Thoracic aorta (tissue), 2 donors: ENCODE measurements around the gene DIAPH1. TPM values are rescaled to one million over a fixed set of nuclear protein-coding genes. Genes with fewer than 3 reads are reported as not detected.
A peak's percentile ranks its signal among the peaks of the same experiment; 100 is the strongest.

Experiments
- ATAC-seq: fragments of 150-250 bp; one replicate; pipeline ENCODE4 v1.8.0; 2017; ENCODE audit warnings: low read depth; ENCODE audit not compliant: insufficient number of reproducible peaks, low FRiP score
- DNase-seq: peaks from one replicate; pipeline ENCODE4 v3.0.0-alpha.2; 2020; ENCODE audit warnings: low spot score
- H3K27ac ChIP-seq, 2 donors: fragments of 200-600 bp; sonication (generic); 1 replicate in 1 of 2; 2 replicates in 1 of 2; pipeline ENCODE4 v1.5.1; 2016; ENCODE audit warnings: mild to moderate bottlenecking in 2 of 2, moderate library complexity in 2 of 2
- H3K27me3 ChIP-seq: fragments of 200-600 bp; sonication (generic); replicated peaks from 2 replicates; pipeline ENCODE4 v1.6.0; 2016; ENCODE audit warnings: mild to moderate bottlenecking; ENCODE audit not compliant: insufficient read depth
- H3K36me3 ChIP-seq: fragments of 200-600 bp; sonication (generic); one replicate; pipeline ENCODE4 v1.5.1; 2016
- H3K4me1 ChIP-seq, 2 donors: fragments of 200-600 bp; sonication (generic); 1 replicate in 1 of 2; 2 replicates in 1 of 2; pipeline versions ENCODE4 v1.5.1 to v1.6.0; 2016; ENCODE audit warnings: low read depth in 2 of 2, mild to moderate bottlenecking in 1 of 2; ENCODE audit not compliant: control insufficient read depth in 1 of 2
- H3K4me3 ChIP-seq: fragments of 200-600 bp; sonication (generic); 2 replicates; pipeline ENCODE4 v1.5.1; 2016; ENCODE audit warnings: mild to moderate bottlenecking
- H3K9me3 ChIP-seq: fragments of 200-600 bp; sonication (generic); 2 replicates; pipeline ENCODE4 v1.5.1; 2016
- CTCF ChIP-seq: fragments of 200-600 bp; sonication (generic); IDR thresholded peaks from one replicate; pipeline ENCODE4 v1.5.1; 2019; ENCODE audit warnings: antibody characterized with exemption
- total RNA-seq, 2 donors: library from RNA; depleted of rRNA; stranded (reverse); fragments of >200 nt; gene quantifications; one replicate each; pipeline versions ENCODE4 v1.1.0 to v1.2.3, GENCODE V29; 2016

The DIAPH1 gene
- total RNA-seq, 2 donors from 2014 or later, result 91.0 to 93.1 TPM

GRCh38 chr5:141506381-141507155 is 112.2 kb downstream of the DIAPH1 start:
- Histone ChIP-seq H3K4me3 (no peak overlapping the region), H3K27ac (peak overlapping the region; percentile 97 to 98), H3K9me3 (no peaks in the 10 kb centered on the region), H3K27me3 (no peaks in the 10 kb centered on the region), H3K4me1 (peaks cover 26 to 45% of the 10 kb centered on the region in 2 donors), H3K36me3 (peaks cover 10% of the 10 kb centered on the region)
- no peak for TF ChIP-seq CTCF
- no peak for DNase-seq
- ATAC-seq, result no peak

GRCh38 chr5:141504216-141504615 is 114.6 kb downstream of the DIAPH1 start:
- ATAC-seq, result no peak
- no peak for TF ChIP-seq CTCF
- H3K9me3 ChIP-seq, result no peaks in the 10 kb centered on the region
- peaks cover 6% of the 10 kb centered on the region for H3K36me3 ChIP-seq
- no peak for DNase-seq
- H3K27ac ChIP-seq, result peak overlapping the region in 1 of 2 donors; percentile 44
- H3K4me1 ChIP-seq, result peaks cover 19 to 33% of the 10 kb centered on the region in 2 donors
- no peak overlapping the region for H3K4me3 ChIP-seq
- H3K27me3 ChIP-seq, result no peaks in the 10 kb centered on the region

- no peak for ATAC-seq
- H3K27me3 ChIP-seq, result no peaks in the 10 kb centered on the region
- peak overlapping the region in 1 of 2 donors; percentile 44 for H3K27ac ChIP-seq
- no peak for DNase-seq
- H3K4me3 ChIP-seq, result no peak overlapping the region
- no peaks in the 10 kb centered on the region for H3K9me3 ChIP-seq
- peaks cover 18 to 30% of the 10 kb centered on the region in 2 donors for H3K4me1 ChIP-seq
- no peak for TF ChIP-seq CTCF
- H3K36me3 ChIP-seq, result peaks cover 6% of the 10 kb centered on the region
These were observed 115.1 kb downstream of the DIAPH1 start for GRCh38 chr5:141503681-141504080.

GRCh38 chr5:141501761-141502160 is 117.0 kb downstream of the DIAPH1 start:
- H3K9me3 ChIP-seq, result no peaks in the 10 kb centered on the region
- H3K27me3 ChIP-seq, result no peaks in the 10 kb centered on the region
- TF ChIP-seq CTCF, result no peak
- no peak for DNase-seq
- H3K27ac ChIP-seq, result no peak overlapping the region
- ATAC-seq, result no peak
- H3K4me3 ChIP-seq, result no peak overlapping the region
- peaks cover 6% of the 10 kb centered on the region for H3K36me3 ChIP-seq
- peaks cover 0 to 11% of the 10 kb centered on the region in 2 donors for H3K4me1 ChIP-seq

- no peak for DNase-seq
- Histone ChIP-seq H3K36me3 (peaks cover 4% of the 10 kb centered on the region), H3K4me3 (no peak overlapping the region), H3K9me3 (no peaks in the 10 kb centered on the region), H3K27me3 (no peaks in the 10 kb centered on the region), H3K4me1 (peaks cover 9 to 29% of the 10 kb centered on the region in 2 donors), H3K27ac (no peak overlapping the region)
- TF ChIP-seq CTCF, result no peak
- no peak for ATAC-seq
These were observed 122.8 kb downstream of the DIAPH1 start for GRCh38 chr5:141496038-141496437.
